ENCODE results near the gene HPSE2. TPM values are rescaled to one million over a fixed set of nuclear protein-coding genes. Genes with fewer than 3 reads are reported as not detected.

Gene HPSE2
- total RNA-seq, 2 experiments from 2014 or later = not detected

DNA sequence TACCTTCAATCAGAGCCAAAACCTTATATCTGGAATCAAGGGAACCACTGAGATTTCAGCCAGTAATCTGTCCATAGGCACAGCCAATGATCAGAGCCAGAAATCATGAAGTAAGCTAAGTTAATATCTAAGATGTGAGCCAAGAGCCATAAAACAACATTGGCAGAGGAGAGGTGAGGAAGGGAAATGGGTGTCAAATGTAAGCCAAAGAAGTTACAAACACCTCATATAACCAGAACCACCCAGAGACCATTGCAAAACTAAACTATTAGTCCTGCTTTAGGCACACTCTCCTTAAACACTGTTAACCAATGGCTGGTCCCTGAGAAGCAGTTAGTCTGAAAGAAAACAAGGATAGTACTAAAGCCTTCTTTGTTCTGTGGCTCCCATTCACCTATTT lies 173.1 kb downstream of the HPSE2 start:
- intact Hi-C loops (cut with DNase I, micrococcal nuclease) = no loop called here
- H3K27ac ChIP-seq (ENCODE audit: low read depth in 1 of 2, low read length in 2 of 2) = no peak overlapping the region
- H3K4me3 ChIP-seq (ENCODE audit: low read length) = no peak overlapping the region
- ChIA-PET POLR2A (no interaction called here), CTCF (no interaction called here)
- no peaks in the 10 kb centered on the region for H3K4me1 ChIP-seq (ENCODE audit: insufficient read depth, low read length)
- TF ChIP-seq, protein P1, sequence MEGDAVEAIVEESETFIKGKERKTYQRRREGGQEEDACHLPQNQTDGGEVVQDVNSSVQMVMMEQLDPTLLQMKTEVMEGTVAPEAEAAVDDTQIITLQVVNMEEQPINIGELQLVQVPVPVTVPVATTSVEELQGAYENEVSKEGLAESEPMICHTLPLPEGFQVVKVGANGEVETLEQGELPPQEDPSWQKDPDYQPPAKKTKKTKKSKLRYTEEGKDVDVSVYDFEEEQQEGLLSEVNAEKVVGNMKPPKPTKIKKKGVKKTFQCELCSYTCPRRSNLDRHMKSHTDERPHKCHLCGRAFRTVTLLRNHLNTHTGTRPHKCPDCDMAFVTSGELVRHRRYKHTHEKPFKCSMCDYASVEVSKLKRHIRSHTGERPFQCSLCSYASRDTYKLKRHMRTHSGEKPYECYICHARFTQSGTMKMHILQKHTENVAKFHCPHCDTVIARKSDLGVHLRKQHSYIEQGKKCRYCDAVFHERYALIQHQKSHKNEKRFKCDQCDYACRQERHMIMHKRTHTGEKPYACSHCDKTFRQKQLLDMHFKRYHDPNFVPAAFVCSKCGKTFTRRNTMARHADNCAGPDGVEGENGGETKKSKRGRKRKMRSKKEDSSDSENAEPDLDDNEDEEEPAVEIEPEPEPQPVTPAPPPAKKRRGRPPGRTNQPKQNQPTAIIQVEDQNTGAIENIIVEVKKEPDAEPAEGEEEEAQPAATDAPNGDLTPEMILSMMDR (IDR thresholded peaks at IDR 0.05) = no peak
- H3K27me3 ChIP-seq (ENCODE audit: control insufficient read depth in 1 of 2, insufficient read depth in 2 of 2, low read length in 2 of 2) = no peaks in the 10 kb centered on the region
- peaks cover 4% of the 10 kb centered on the region for H3K9me3 Mint-ChIP-seq
- no peaks in the 10 kb centered on the region for H3K27me3 Mint-ChIP-seq
- H3K27ac Mint-ChIP-seq = no peak overlapping the region
- no peaks in the 10 kb centered on the region for H3K36me3 Mint-ChIP-seq (ENCODE audit: low read depth)
- ATAC-seq (ENCODE audit: poor library complexity) (no peak), DNase-seq (no peak)
- H3K36me3 ChIP-seq (ENCODE audit: insufficient read depth, low read length) = no peaks in the 10 kb centered on the region
- H3K4me3 Mint-ChIP-seq = no peak overlapping the region
- no peaks in the 10 kb centered on the region for H3K4me1 Mint-ChIP-seq (ENCODE audit: low read depth)
- H3K9me3 ChIP-seq (ENCODE audit: control insufficient read depth in 1 of 2, insufficient read depth in 1 of 2, low read length in 2 of 2) = peaks cover 0 to 6% of the 10 kb centered on the region in 2 experiments

DNA sequence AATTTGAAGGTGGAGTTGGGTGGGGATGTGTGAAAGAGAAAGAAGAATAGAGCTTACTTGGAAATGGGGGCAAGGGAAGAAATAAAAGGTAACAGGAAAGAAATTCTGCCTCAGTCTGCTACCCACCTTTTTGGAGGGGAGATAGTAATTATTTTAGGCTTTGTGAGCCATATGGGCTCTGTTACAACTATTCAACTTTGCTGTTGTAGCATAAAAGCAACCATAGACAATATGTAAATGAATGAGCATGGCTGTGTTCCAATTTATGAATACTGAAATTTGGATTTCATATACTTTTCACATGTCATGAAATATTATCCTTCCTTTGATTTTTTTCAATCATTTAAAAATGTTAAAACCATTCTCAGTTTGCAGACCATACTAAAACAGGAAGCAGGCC lies 176.9 kb downstream of the HPSE2 start:
- H3K9me3 ChIP-seq (ENCODE audit: control insufficient read depth in 1 of 2, insufficient read depth in 1 of 2, low read length in 2 of 2) = no peaks in the 10 kb centered on the region
- no peaks in the 10 kb centered on the region for H3K27me3 ChIP-seq (ENCODE audit: control insufficient read depth in 1 of 2, insufficient read depth in 2 of 2, low read length in 2 of 2)
- ATAC-seq (ENCODE audit: poor library complexity) (no peak), DNase-seq (no peak)
- H3K9me3 Mint-ChIP-seq = no peaks in the 10 kb centered on the region
- H3K27me3 Mint-ChIP-seq = no peaks in the 10 kb centered on the region
- H3K36me3 Mint-ChIP-seq (ENCODE audit: low read depth) = no peaks in the 10 kb centered on the region
- no peak overlapping the region for H3K4me3 Mint-ChIP-seq
- H3K36me3 ChIP-seq (ENCODE audit: insufficient read depth, low read length) = no peaks in the 10 kb centered on the region
- no peak overlapping the region for H3K4me3 ChIP-seq (ENCODE audit: low read length)
- no peak overlapping the region for H3K27ac ChIP-seq (ENCODE audit: low read depth in 1 of 2, low read length in 2 of 2)
- no peaks in the 10 kb centered on the region for H3K4me1 ChIP-seq (ENCODE audit: insufficient read depth, low read length)
- intact Hi-C loops (cut with DNase I, micrococcal nuclease) = no loop called here
- H3K27ac Mint-ChIP-seq = no peak overlapping the region
- TF ChIP-seq, protein P1 (IDR thresholded peaks at IDR 0.05) = no peak
- no peaks in the 10 kb centered on the region for H3K4me1 Mint-ChIP-seq (ENCODE audit: low read depth)
- POLR2A ChIA-PET = no interaction called here
- CTCF ChIA-PET = no interaction called here

DNA sequence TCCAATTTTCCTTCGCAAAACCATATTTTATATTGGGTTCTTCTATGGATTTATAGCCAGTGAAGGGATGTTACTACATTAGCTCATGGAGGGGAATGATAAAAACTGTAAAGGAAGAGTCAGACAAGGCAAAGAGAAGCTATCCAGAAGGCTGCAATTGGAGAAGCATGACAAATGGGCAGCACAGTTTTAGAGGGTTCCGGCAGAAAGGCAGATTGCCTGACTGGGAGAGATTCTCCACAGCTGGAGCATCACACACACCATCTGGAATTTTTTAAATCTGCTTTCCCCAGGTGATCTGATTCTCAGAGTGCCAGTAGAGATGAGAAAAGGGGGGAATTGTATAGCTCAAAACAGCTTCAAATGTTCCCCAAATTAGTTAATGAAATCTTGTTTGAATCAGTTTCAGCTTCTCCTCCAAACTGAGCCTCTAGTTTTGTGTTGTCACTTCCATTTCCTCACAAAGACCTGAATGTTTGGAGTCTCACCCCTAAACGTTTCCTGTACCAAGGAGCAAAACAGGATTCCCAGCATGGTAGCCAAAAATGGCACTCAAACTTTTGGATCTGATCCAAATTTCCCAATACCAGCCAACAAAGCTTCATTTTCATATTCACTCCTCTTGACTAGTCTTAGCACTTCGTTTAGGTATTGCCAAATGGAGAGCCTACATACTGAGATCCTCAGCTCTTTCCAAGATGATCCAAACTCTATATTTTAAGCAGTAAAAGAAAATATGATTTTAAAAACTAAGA lies 177.5 kb downstream of the HPSE2 start:
- ChIA-PET CTCF (no interaction called here), POLR2A (no interaction called here)
- TF ChIP-seq, protein P1 (IDR thresholded peaks at IDR 0.05) = no peak
- H3K9me3 Mint-ChIP-seq = no peaks in the 10 kb centered on the region
- DNase-seq = no peak
- H3K4me1 Mint-ChIP-seq (ENCODE audit: low read depth) = no peaks in the 10 kb centered on the region
- no peak overlapping the region for H3K4me3 Mint-ChIP-seq
- ATAC-seq (ENCODE audit: poor library complexity) = no peak
- no peaks in the 10 kb centered on the region for H3K36me3 ChIP-seq (ENCODE audit: insufficient read depth, low read length)
- H3K4me1 ChIP-seq (ENCODE audit: insufficient read depth, low read length) = no peaks in the 10 kb centered on the region
- H3K27ac Mint-ChIP-seq = no peak overlapping the region
- no peaks in the 10 kb centered on the region for H3K36me3 Mint-ChIP-seq (ENCODE audit: low read depth)
- no peak overlapping the region for H3K4me3 ChIP-seq (ENCODE audit: low read length)
- intact Hi-C loops (cut with DNase I, micrococcal nuclease) = no loop called here
- H3K27ac ChIP-seq (ENCODE audit: low read depth in 1 of 2, low read length in 2 of 2) = no peak overlapping the region
- no peaks in the 10 kb centered on the region for H3K9me3 ChIP-seq (ENCODE audit: control insufficient read depth in 1 of 2, insufficient read depth in 1 of 2, low read length in 2 of 2)
- H3K27me3 ChIP-seq (ENCODE audit: control insufficient read depth in 1 of 2, insufficient read depth in 2 of 2, low read length in 2 of 2) = no peaks in the 10 kb centered on the region
- no peaks in the 10 kb centered on the region for H3K27me3 Mint-ChIP-seq

All from CD4-positive, alpha-beta T cell (primary cell).